ENCODE results near the gene BFSP2. TPM values are rescaled to one million over a fixed set of nuclear protein-coding genes. Genes with fewer than 3 reads are reported as not detected.
"Not testable (repeated sequence)": the region's sequence is repeated elsewhere in the genome, so short reads cannot be mapped to it uniquely, and the experiment has no call there.

Gene BFSP2
- total RNA-seq, 1 donor from 2014 or later: not detected

DNA sequence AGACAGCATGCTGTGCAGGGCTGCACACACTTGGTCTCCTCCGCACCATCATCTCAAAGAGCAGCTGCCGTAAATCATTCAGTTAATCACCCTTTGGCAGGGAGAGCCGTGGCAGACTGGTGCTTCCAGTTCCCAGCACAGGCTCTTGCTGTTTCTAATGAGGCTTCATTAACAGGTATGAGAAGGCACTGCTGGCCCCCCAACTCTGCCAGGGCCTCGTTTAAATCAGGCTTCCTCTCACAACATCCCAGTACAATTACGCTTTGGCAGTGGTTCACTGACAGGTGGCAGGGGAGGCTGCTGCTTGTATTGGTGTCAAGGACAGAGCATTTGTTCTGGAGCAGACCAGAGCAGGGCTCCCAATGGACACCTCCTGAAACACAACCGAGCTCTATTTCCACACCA is 77.1 kb downstream of the BFSP2 start:
- TF ChIP-seq, protein P1, sequence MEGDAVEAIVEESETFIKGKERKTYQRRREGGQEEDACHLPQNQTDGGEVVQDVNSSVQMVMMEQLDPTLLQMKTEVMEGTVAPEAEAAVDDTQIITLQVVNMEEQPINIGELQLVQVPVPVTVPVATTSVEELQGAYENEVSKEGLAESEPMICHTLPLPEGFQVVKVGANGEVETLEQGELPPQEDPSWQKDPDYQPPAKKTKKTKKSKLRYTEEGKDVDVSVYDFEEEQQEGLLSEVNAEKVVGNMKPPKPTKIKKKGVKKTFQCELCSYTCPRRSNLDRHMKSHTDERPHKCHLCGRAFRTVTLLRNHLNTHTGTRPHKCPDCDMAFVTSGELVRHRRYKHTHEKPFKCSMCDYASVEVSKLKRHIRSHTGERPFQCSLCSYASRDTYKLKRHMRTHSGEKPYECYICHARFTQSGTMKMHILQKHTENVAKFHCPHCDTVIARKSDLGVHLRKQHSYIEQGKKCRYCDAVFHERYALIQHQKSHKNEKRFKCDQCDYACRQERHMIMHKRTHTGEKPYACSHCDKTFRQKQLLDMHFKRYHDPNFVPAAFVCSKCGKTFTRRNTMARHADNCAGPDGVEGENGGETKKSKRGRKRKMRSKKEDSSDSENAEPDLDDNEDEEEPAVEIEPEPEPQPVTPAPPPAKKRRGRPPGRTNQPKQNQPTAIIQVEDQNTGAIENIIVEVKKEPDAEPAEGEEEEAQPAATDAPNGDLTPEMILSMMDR (IDR thresholded peaks at IDR 0.05; ENCODE audit: unreplicated experiment): no peak
- H3K4me1 Mint-ChIP-seq (ENCODE audit: unreplicated experiment): peaks cover 26% of the 10 kb centered on the region
- DNase-seq (ENCODE audit: low spot score): no peak
- H3K27me3 Mint-ChIP-seq (ENCODE audit: unreplicated experiment): peaks cover 2% of the 10 kb centered on the region
- H3K4me3 Mint-ChIP-seq (ENCODE audit: unreplicated experiment): no peak overlapping the region
- no peaks in the 10 kb centered on the region for H3K36me3 Mint-ChIP-seq (ENCODE audit: low read depth, unreplicated experiment)
- no peak overlapping the region for H3K27ac Mint-ChIP-seq (ENCODE audit: unreplicated experiment)
- H3K9me3 Mint-ChIP-seq (ENCODE audit: unreplicated experiment): no peaks in the 10 kb centered on the region

DNA sequence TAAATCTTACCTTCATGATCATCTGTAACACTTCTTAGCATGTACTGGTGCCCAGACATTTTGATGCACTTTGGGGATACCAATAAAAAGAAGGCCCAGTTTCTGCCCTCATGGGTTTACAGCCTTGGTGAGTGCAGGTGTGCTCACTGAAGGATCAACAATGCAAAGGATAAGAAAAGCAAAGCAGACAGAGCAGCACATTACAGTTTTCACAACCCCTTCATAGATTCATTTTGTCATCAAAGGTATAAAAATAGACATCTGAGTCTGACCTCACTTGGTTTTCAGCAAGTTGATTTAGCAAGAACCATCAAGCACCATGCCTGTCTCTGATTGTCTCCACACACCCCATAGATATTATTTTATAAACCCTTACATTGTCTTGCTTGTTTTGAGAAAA is 77.6 kb downstream of the BFSP2 start:
- no peaks in the 10 kb centered on the region for H3K36me3 Mint-ChIP-seq (ENCODE audit: low read depth, unreplicated experiment)
- peaks cover 26% of the 10 kb centered on the region for H3K4me1 Mint-ChIP-seq (ENCODE audit: unreplicated experiment)
- H3K27me3 Mint-ChIP-seq (ENCODE audit: unreplicated experiment): no peaks in the 10 kb centered on the region
- no peaks in the 10 kb centered on the region for H3K9me3 Mint-ChIP-seq (ENCODE audit: unreplicated experiment)
- H3K4me3 Mint-ChIP-seq (ENCODE audit: unreplicated experiment): no peak overlapping the region
- DNase-seq (ENCODE audit: low spot score): no peak
- TF ChIP-seq, protein P1 (IDR thresholded peaks at IDR 0.05; ENCODE audit: unreplicated experiment): no peak
- no peak overlapping the region for H3K27ac Mint-ChIP-seq (ENCODE audit: unreplicated experiment)

DNA sequence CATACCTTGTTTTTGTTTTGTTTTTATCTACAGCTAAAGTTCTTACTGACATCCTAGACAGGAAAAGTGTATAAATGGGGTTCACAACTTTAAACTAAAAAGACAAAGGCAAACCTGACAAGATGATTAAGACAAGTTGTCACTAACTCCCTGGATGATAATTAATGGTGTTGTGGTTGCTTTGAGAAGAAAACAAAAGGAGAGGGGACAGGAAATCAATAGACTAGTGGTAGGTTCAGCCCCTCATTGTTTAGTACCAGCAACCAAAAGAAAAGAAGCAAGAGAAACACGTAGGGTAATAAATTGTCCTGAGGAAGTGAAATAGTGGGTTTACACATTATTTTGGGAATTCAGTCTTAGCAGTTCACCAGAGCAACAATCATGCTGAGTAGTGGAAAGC is 78.8 kb downstream of the BFSP2 start:
- H3K4me3 Mint-ChIP-seq (ENCODE audit: unreplicated experiment): no peak overlapping the region
- peaks cover 26% of the 10 kb centered on the region for H3K4me1 Mint-ChIP-seq (ENCODE audit: unreplicated experiment)
- TF ChIP-seq, protein P1 (IDR thresholded peaks at IDR 0.05; ENCODE audit: unreplicated experiment): no peak
- no peaks in the 10 kb centered on the region for H3K27me3 Mint-ChIP-seq (ENCODE audit: unreplicated experiment)
- H3K27ac Mint-ChIP-seq (ENCODE audit: unreplicated experiment): no peak overlapping the region
- DNase-seq (ENCODE audit: low spot score): no peak
- H3K36me3 Mint-ChIP-seq (ENCODE audit: low read depth, unreplicated experiment): no peaks in the 10 kb centered on the region
- H3K9me3 Mint-ChIP-seq (ENCODE audit: unreplicated experiment): no peaks in the 10 kb centered on the region

DNA sequence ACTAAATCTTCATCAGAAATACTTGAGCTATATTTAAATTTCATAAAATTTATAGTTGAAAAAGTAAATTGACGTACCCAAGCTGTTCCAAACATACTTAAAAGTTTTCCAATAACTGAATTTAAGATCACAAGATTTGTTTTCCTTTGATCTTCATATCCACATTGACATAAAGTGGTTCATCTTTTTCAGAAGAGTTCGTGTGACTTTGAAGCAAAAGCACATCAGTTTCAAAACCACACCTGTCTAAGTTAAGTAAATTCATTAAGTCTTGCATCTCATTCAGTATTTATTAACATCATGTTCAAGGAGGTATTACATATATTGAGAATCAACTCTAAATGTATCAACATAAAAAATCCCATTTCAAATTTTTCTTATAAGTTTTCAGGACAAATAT is 79.5 kb downstream of the BFSP2 start:
- Mint-ChIP-seq H3K4me1 (ENCODE audit: unreplicated experiment) (peaks cover 22% of the 10 kb centered on the region), H3K27ac (ENCODE audit: unreplicated experiment) (no peak overlapping the region), H3K36me3 (ENCODE audit: low read depth, unreplicated experiment) (no peaks in the 10 kb centered on the region), H3K4me3 (ENCODE audit: unreplicated experiment) (no peak overlapping the region), H3K27me3 (ENCODE audit: unreplicated experiment) (no peaks in the 10 kb centered on the region), H3K9me3 (ENCODE audit: unreplicated experiment) (no peaks in the 10 kb centered on the region)
- TF ChIP-seq, protein P1 (IDR thresholded peaks at IDR 0.05; ENCODE audit: unreplicated experiment): no peak
- no peak for DNase-seq (ENCODE audit: low spot score)

DNA sequence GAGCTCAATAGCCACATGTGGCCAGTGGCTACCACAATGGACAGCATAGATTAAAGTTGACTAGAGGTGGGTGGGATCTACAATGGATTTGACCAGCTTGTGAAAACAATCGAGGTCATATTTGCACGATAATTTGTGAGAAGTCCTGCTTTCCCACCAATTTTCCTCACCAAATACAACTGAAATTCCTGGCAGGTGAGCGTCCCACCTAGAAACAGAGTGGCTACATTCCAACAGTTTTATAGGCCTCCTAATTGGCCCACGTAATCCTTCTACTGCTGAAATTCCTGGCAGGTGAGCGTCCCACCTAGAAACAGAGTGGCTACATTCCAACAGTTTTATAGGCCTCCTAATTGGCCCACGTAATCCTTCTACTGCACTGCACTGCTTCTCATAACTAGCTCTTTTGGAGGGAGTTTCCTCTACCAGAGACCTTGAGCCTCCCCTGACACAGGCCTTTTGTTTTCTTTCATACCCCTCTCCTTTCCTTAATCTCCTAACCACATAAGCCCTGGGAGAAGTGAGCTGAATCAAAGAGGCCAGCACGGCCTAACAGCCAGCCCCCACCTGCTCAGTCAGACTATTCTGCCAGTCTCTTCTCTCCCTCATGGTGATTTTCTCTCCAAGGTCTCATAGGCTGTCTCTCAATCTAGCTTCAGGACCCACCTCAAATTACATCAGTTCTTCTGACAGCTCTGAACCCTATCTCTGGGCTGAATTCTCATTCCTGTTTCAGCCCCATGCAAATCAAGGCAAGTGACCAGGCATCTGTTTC is 80.2 kb downstream of the BFSP2 start:
- Mint-ChIP-seq H3K36me3 (ENCODE audit: low read depth, unreplicated experiment) (peaks cover under 1% of the 10 kb centered on the region), H3K4me1 (ENCODE audit: unreplicated experiment) (peaks cover 15% of the 10 kb centered on the region), H3K4me3 (ENCODE audit: unreplicated experiment) (no peak overlapping the region), H3K9me3 (ENCODE audit: unreplicated experiment) (no peaks in the 10 kb centered on the region), H3K27ac (ENCODE audit: unreplicated experiment) (no peak overlapping the region), H3K27me3 (ENCODE audit: unreplicated experiment) (no peaks in the 10 kb centered on the region)
- DNase-seq (ENCODE audit: low spot score): no peak
- TF ChIP-seq, protein P1 (IDR thresholded peaks at IDR 0.05; ENCODE audit: unreplicated experiment): no peak

DNA sequence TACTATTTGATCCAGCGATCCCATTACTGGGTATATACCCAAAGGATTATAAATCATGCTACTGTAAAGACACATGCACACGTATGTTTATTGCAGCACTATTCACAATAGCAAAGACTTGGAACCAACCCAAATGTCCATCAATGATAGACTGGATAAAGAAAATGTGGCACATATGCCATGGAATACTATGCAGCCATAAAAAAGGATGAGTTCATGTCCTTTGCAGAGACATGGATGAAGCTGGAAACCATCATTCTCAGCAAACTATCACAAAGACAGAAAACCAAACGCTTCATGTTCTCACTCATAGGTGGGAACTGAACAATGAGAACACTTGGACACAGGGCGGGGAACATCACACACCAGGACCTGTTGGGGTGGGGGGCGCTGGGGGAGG is 82.6 kb downstream of the BFSP2 start:
- H3K4me1 Mint-ChIP-seq (ENCODE audit: unreplicated experiment): peaks cover 13% of the 10 kb centered on the region
- not testable (repeated sequence) for H3K36me3 Mint-ChIP-seq (ENCODE audit: low read depth, unreplicated experiment); DNase-seq (ENCODE audit: low spot score); H3K9me3 Mint-ChIP-seq (ENCODE audit: unreplicated experiment); H3K4me3 Mint-ChIP-seq (ENCODE audit: unreplicated experiment); H3K27ac Mint-ChIP-seq (ENCODE audit: unreplicated experiment); H3K27me3 Mint-ChIP-seq (ENCODE audit: unreplicated experiment)
